Activated CD8-positive, alpha-beta T cell treated with anti-CD3 and anti-CD28 coated beads for 36 hours (primary cell): ENCODE measurements around the gene DGKD. TPM values are rescaled to one million over a fixed set of nuclear protein-coding genes. Genes with fewer than 3 reads are reported as not detected.

ENCODE experiments used
- ATAC-seq: fragments of 200-7000 bp; cut with Tn5 transposase; one replicate; pipeline ENCODE4 v1.10.0; 2021; ENCODE audit warnings: mild to moderate bottlenecking, moderate library complexity
- CTCF ChIA-PET: fragments of 350-600 bp; sonication (Branson Sonifier 250); formaldehyde crosslinking; loops from one replicate; lab custom pipeline; 2021; ENCODE audit warnings: antibody characterized with exemption; lab: Charles Lee
- POLR2A ChIA-PET: fragments of 350-600 bp; sonication (Branson Sonifier 250); formaldehyde crosslinking; loops from one replicate; lab custom pipeline; 2021; ENCODE audit warnings: antibody characterized with exemption; lab: Charles Lee
- DNase-seq: peaks from one replicate; pipeline ENCODE4 v3.0.0-alpha.2; 2020
- H3K27ac Mint-ChIP-seq: one replicate; pipeline ENCODE4 v1.8.0; 2021; ENCODE audit warnings: mild to moderate bottlenecking, mixed read lengths
- H3K27me3 Mint-ChIP-seq: one replicate; pipeline ENCODE4 v1.8.0; 2021; ENCODE audit warnings: mixed read lengths
- H3K36me3 Mint-ChIP-seq: one replicate; pipeline ENCODE4 v1.8.0; 2021; ENCODE audit warnings: low read depth, mixed read lengths
- H3K4me1 Mint-ChIP-seq: one replicate; pipeline ENCODE4 v1.8.0; 2021; ENCODE audit warnings: low read depth, mixed read lengths
- H3K4me3 Mint-ChIP-seq: one replicate; pipeline ENCODE4 v1.8.0; 2021; ENCODE audit warnings: mild to moderate bottlenecking, moderate library complexity, mixed read lengths
- H3K9me3 Mint-ChIP-seq: one replicate; pipeline ENCODE4 v1.8.0; 2021; ENCODE audit warnings: mixed read lengths
- CTCF ChIP-seq: fragments of 200-600 bp; IDR thresholded peaks from one replicate; pipeline ENCODE4 v1.8.0; 2022; ENCODE audit warnings: antibody characterized with exemption, mild to moderate bottlenecking
- intact Hi-C: fragments of 100-400 bp; cut with micrococcal nuclease; formaldehyde crosslinking; loops from one replicate; pipeline ENCODE4 v1.10.0; 2022
- total RNA-seq, 2 experiments: library from RNA; stranded (reverse); gene quantifications; one replicate each; pipeline ENCODE4 v1.2.3, GENCODE V29; 2021

DGKD gene
- total RNA-seq, 2 experiments from 2014 or later, result 89.6 to 99.5 TPM

- no peaks in the 10 kb centered on the region for H3K4me1 Mint-ChIP-seq
- no peak for DNase-seq
- H3K27me3 Mint-ChIP-seq, result no peaks in the 10 kb centered on the region
- H3K27ac Mint-ChIP-seq, result no peak overlapping the region
- ChIA-PET CTCF (no interaction called here), POLR2A (interaction anchor here (0.9 kb wide), 1 partner anchor 14 kb away, joined by 3 read pairs; no protein-coding TSS in a partner anchor)
- H3K4me3 Mint-ChIP-seq, result no peak overlapping the region
- H3K9me3 Mint-ChIP-seq, result no peaks in the 10 kb centered on the region
- intact Hi-C loops, result no loop called here
- no peak for ATAC-seq
- no peak for TF ChIP-seq CTCF
- H3K36me3 Mint-ChIP-seq, result peaks cover 6% of the 10 kb centered on the region
Observed at GRCh38 chr2:233513953-233514655, 159.8 kb downstream of the DGKD start.

- no peak for DNase-seq
- ATAC-seq, result no peak
- H3K4me3 Mint-ChIP-seq, result no peak overlapping the region
- H3K4me1 Mint-ChIP-seq, result peaks cover 2% of the 10 kb centered on the region
- no peaks in the 10 kb centered on the region for H3K27me3 Mint-ChIP-seq
- no peak for TF ChIP-seq CTCF
- intact Hi-C loops, result no loop called here
- ChIA-PET CTCF (no interaction called here), POLR2A (no interaction called here)
- no peak overlapping the region for H3K27ac Mint-ChIP-seq
- H3K9me3 Mint-ChIP-seq, result no peaks in the 10 kb centered on the region
- H3K36me3 Mint-ChIP-seq, result peaks cover 8% of the 10 kb centered on the region
Observed at GRCh38 chr2:233519787-233520611, 165.7 kb downstream of the DGKD start.

Other genes with a start within 250 kb of the DGKD start
- 10 to 100 TPM; 22.1 to 24.4 TPM for gene ATG16L1, start 102.8 kb upstream of the DGKD start, total RNA-seq
- gene SAG, start 46.7 kb upstream of the DGKD start, total RNA-seq, result not detected
- 10 to 100 TPM; 14.0 to 15.8 TPM for gene USP40, start 212.3 kb downstream of the DGKD start, total RNA-seq